HCT116 (cell line): ENCODE results near the gene FBXL2. TPM values are rescaled to one million over a fixed set of nuclear protein-coding genes. Genes with fewer than 3 reads are reported as not detected.

Experiments used
- ATAC-seq: fragments of 200-7000 bp; cut with Tn5 transposase; 2 replicates; pipeline ENCODE4 v1.9.1; 2020; ENCODE audit warnings: mild to moderate bottlenecking, moderate library complexity
- BruUV-seq: library from RNA; stranded (reverse); fragments of 400-500 nt; replicated peaks from 2 replicates; lab custom pipeline; 2021; lab: Mats Ljungman, UMichigan
- CTCF ChIA-PET: fragments of 300-600 bp; sonication (Branson Sonifier 250); formaldehyde crosslinking; loops from one replicate; lab custom pipeline; 2021; ENCODE audit warnings: antibody characterized with exemption; lab: Charles Lee
- POLR2A ChIA-PET: fragments of 300-600, 350-600 bp; sonication (Branson Sonifier 250); formaldehyde crosslinking; loops from one replicate; lab custom pipeline; 2021; ENCODE audit warnings: antibody characterized with exemption; lab: Charles Lee
- RAD21 ChIA-PET, 2 experiments: fragments of 300-600 bp; sonication (Branson Sonifier 250); formaldehyde crosslinking; loops; one replicate each; lab custom pipeline; 2023; ENCODE audit warnings: low total read pairs in 2 of 2; ENCODE audit not compliant: uncharacterized antibody in 2 of 2, unreplicated experiment in 2 of 2, low non-redundant PET in 1 of 2; lab: Charles Lee
- DNase-seq: peaks from one replicate; pipeline ENCODE4 v3.0.0-alpha.2; 2010; ENCODE audit warnings: low read depth, low spot score
- H2AFZ ChIP-seq: fragments of 200-600 bp; shearing (Covaris generic), sonication (generic); 2 replicates; pipeline ENCODE4 v1.6.1; 2017; ENCODE audit warnings: low read depth, mixed run types, mixed read lengths, antibody characterized with exemption, low read length; ENCODE audit not compliant: poor library complexity, severe bottlenecking
- H3K27ac ChIP-seq: 2 replicates; pipeline ENCODE4 v1.5.1; 2012; ENCODE audit warnings: low read depth, low read length
- H3K27me3 ChIP-seq: fragments of 200-600 bp; sonication (generic); 2 replicates; pipeline ENCODE4 v1.6.1; 2016; ENCODE audit warnings: mixed run types, low read length, mixed read lengths; ENCODE audit not compliant: insufficient read depth
- H3K36me3 ChIP-seq, 2 experiments: fragments of 200-500 bp in 1 of 2; fragments of 200-600 bp in 1 of 2; sonication (Bioruptor generic) in 1 of 2; sonication (generic) in 1 of 2; 2 replicates each; pipeline versions ENCODE4 v1.5.1 to v1.6.1; 2014 to 2016; ENCODE audit warnings: low read length in 2 of 2, inconsistent platforms in 1 of 2, mixed read lengths in 1 of 2, mixed run types in 1 of 2; ENCODE audit not compliant: insufficient read depth in 2 of 2, control insufficient read depth in 1 of 2
- H3K4me1 ChIP-seq, 2 experiments: fragments of 200-600 bp in 1 of 2; sonication (generic) in 1 of 2; 2 replicates each; pipeline versions ENCODE4 v1.5.1 to v1.6.1; 2012 to 2017; ENCODE audit warnings: low read length in 2 of 2, inconsistent platforms in 1 of 2, mild to moderate bottlenecking in 1 of 2, mixed read lengths in 1 of 2, mixed run types in 1 of 2, moderate library complexity in 1 of 2; ENCODE audit not compliant: insufficient read depth in 2 of 2, control insufficient read depth in 1 of 2
- H3K4me2 ChIP-seq: fragments of 200-600 bp; sonication (generic); 2 replicates; pipeline ENCODE4 v1.6.1; 2017; ENCODE audit warnings: mixed run types, low read length, mixed read lengths
- H3K4me3 ChIP-seq, 2 experiments: fragments of 200-600 bp in 1 of 2; sonication (generic) in 1 of 2; replicated peaks in 1 of 2; 2 replicates each; pipeline ENCODE4 v1.5.1; 2011 to 2016; ENCODE audit warnings: low read length in 2 of 2, control low read depth in 1 of 2, low read depth in 1 of 2, mild to moderate bottlenecking in 1 of 2, mixed read lengths in 1 of 2, mixed run types in 1 of 2
- H3K79me2 ChIP-seq: fragments of 200-600 bp; sonication (generic); 2 replicates; pipeline ENCODE4 v1.6.1; 2017; ENCODE audit warnings: mild to moderate bottlenecking, mixed run types, low read length, moderate library complexity, mixed read lengths; ENCODE audit not compliant: insufficient read depth
- H3K9ac ChIP-seq: fragments of 200-600 bp; sonication (generic); 2 replicates; pipeline ENCODE4 v1.6.1; 2016; ENCODE audit warnings: low read length, mixed read lengths
- H3K9me2 ChIP-seq: fragments of 200-600 bp; sonication (generic), shearing (Covaris generic); 2 replicates; pipeline ENCODE4 v1.6.1; 2017; ENCODE audit warnings: mixed run types, mild to moderate bottlenecking, moderate library complexity; ENCODE audit not compliant: insufficient read depth
- H3K9me3 ChIP-seq, 2 experiments: fragments of 200-500 bp in 1 of 2; fragments of 200-600 bp in 1 of 2; sonication (Bioruptor generic) in 1 of 2; sonication (generic) in 1 of 2; 2 replicates each; pipeline ENCODE4 v1.6.1; 2014 to 2017; ENCODE audit warnings: low read length in 2 of 2, mixed read lengths in 2 of 2, inconsistent platforms in 1 of 2, low read depth in 1 of 2, mild to moderate bottlenecking in 1 of 2, mixed run types in 1 of 2, moderate library complexity in 1 of 2; ENCODE audit not compliant: control insufficient read depth in 1 of 2, insufficient read depth in 1 of 2
- H4K20me1 ChIP-seq: fragments of 200-600 bp; sonication (generic), shearing (Covaris generic); 2 replicates; pipeline ENCODE4 v1.6.1; 2017; ENCODE audit warnings: mixed run types, mild to moderate bottlenecking, moderate library complexity; ENCODE audit not compliant: insufficient read depth
- CEBPB ChIP-seq: IDR thresholded peaks from 2 replicates; pipeline ENCODE4 v1.6.1; 2012; ENCODE audit warnings: low read depth
- EGR1 ChIP-seq: IDR thresholded peaks from 2 replicates; pipeline ENCODE4 v1.6.1; 2012; ENCODE audit warnings: low read depth
- ELF1 ChIP-seq: IDR thresholded peaks from 2 replicates; pipeline ENCODE4 v1.6.1; 2012; ENCODE audit warnings: low read depth, borderline replicate concordance
- EZH2 ChIP-seq: fragments of 200-600 bp; sonication (generic); IDR thresholded peaks from 2 replicates; pipeline ENCODE4 v1.6.1; 2017; ENCODE audit warnings: antibody characterized with exemption, mixed run types
- EZH2phosphoT487 ChIP-seq: fragments of 200-600 bp; IDR thresholded peaks from 2 replicates; pipeline ENCODE4 v1.6.1; 2018; ENCODE audit warnings: antibody characterized with exemption, borderline replicate concordance
- JUND ChIP-seq: IDR thresholded peaks from 2 replicates; pipeline ENCODE4 v1.6.1; 2012
- POLR2A ChIP-seq: IDR thresholded peaks from 2 replicates; pipeline ENCODE4 v1.7.0; 2011; ENCODE audit warnings: borderline replicate concordance; ENCODE audit not compliant: insufficient read depth, insufficient read length; ENCODE audit errors: extremely low read depth
- POLR2AphosphoS5 ChIP-seq: IDR thresholded peaks from 2 replicates; pipeline ENCODE4 v1.6.1; 2011; ENCODE audit warnings: mild to moderate bottlenecking, low read depth, low read length, moderate library complexity
- SIN3A ChIP-seq: IDR thresholded peaks from 2 replicates; pipeline ENCODE4 v1.6.1; 2012; ENCODE audit warnings: low read depth
- SP1 ChIP-seq: IDR thresholded peaks from 2 replicates; pipeline ENCODE4 v1.6.1; 2012; ENCODE audit warnings: low read depth
- SRF ChIP-seq: IDR thresholded peaks from 2 replicates; pipeline ENCODE4 v1.6.1; 2012; ENCODE audit warnings: low read depth
- TCF7L2 ChIP-seq: IDR thresholded peaks from 2 replicates; pipeline ENCODE4 v1.7.0; 2011; ENCODE audit warnings: borderline replicate concordance, inconsistent platforms; ENCODE audit not compliant: insufficient read depth, insufficient read length; ENCODE audit errors: extremely low read depth
- YY1 ChIP-seq: IDR thresholded peaks from 2 replicates; pipeline ENCODE4 v1.6.1; 2011; ENCODE audit warnings: low read length, low read depth, moderate library complexity, mild to moderate bottlenecking; ENCODE audit not compliant: insufficient replicate concordance; ENCODE audit errors: extremely low read depth
- ZFX ChIP-seq: fragments of 450-650 bp; IDR thresholded peaks from 2 replicates; pipeline ENCODE4 v1.6.1; 2017
- intact Hi-C: fragments of 100-400 bp; cut with micrococcal nuclease; formaldehyde crosslinking; loops from 2 replicates; pipeline ENCODE4 v1.10.0; 2022
- total RNA-seq: library from RNA; stranded (reverse); gene quantifications from one replicate; pipeline ENCODE4 v1.2.1, GENCODE V29; 2021; ENCODE audit not compliant: unreplicated experiment
- TF ChIP-seq, protein P1 (sequence below), 3 experiments: fragments of 200-600 bp in 1 of 3; sonication (generic) in 1 of 3; IDR thresholded peaks in 2 of 3; conservative IDR thresholded peaks in 1 of 3; 2 replicates each; pipeline ENCODE4 v1.5.1; 2012 to 2017; ENCODE audit warnings: low read depth in 2 of 3, low read length in 2 of 3, antibody characterized with exemption in 1 of 3, borderline replicate concordance in 1 of 3, control low read depth in 1 of 3, mild to moderate bottlenecking in 1 of 3, mixed read lengths in 1 of 3, mixed run types in 1 of 3, moderate library complexity in 1 of 3; ENCODE audit not compliant: insufficient read depth in 1 of 3
- TF ChIP-seq, protein P2 (sequence below): IDR thresholded peaks from 2 replicates; pipeline ENCODE4 v1.6.1; 2012
- TF ChIP-seq, protein P3 (sequence below): IDR thresholded peaks from 2 replicates; pipeline ENCODE4 v1.6.1; 2012
- TF ChIP-seq, protein P4 (sequence below): IDR thresholded peaks from 2 replicates; pipeline ENCODE4 v1.6.1; 2012; ENCODE audit warnings: low read depth
- TF ChIP-seq, protein P5 (sequence below): IDR thresholded peaks from 2 replicates; pipeline ENCODE4 v1.6.1; 2011; ENCODE audit warnings: mild to moderate bottlenecking, low read length, moderate library complexity; ENCODE audit not compliant: insufficient replicate concordance; ENCODE audit errors: extremely low read depth

The FBXL2 gene
- total RNA-seq, 1 experiment from 2014 or later = 12.8 TPM

DNA sequence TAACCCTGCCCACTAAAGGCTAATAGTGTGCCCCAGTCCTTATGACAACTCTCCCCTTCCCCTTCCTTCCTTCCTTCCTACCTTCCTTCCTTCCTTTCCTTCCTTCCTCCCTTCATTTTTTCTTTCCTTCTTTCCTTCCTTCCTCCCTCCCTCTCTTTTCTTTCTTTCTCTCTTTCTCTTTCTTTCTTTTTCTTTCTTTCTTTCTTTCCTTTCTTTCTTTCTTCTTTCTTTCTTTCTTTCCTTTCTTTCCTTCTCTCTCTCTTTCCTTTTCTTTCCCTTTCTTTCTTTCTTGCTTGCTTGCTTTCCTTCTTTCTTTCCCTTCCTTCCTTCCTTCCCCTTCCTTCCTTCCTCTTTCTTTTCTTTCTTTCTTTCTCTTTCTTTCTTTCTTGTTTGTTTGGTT is 30.5 kb upstream of the FBXL2 start:
- Histone ChIP-seq H4K20me1 (no peaks in the 10 kb centered on the region), H3K27me3 (no peaks in the 10 kb centered on the region), H3K9me2 (no peaks in the 10 kb centered on the region), H3K27ac (no peak overlapping the region), H3K9ac (no peak overlapping the region), H2AFZ (no peak overlapping the region), H3K4me1 (no peaks in the 10 kb centered on the region), H3K9me3 (no peaks in the 10 kb centered on the region)
- POLR2A ChIA-PET = no interaction called here
- no peak for ATAC-seq
- intact Hi-C loops = no loop called here
- RAD21 ChIA-PET = no interaction called here
- BruUV-seq = no TSS peak
- CTCF ChIA-PET = no interaction called here
- TF ChIP-seq, protein P1, sequence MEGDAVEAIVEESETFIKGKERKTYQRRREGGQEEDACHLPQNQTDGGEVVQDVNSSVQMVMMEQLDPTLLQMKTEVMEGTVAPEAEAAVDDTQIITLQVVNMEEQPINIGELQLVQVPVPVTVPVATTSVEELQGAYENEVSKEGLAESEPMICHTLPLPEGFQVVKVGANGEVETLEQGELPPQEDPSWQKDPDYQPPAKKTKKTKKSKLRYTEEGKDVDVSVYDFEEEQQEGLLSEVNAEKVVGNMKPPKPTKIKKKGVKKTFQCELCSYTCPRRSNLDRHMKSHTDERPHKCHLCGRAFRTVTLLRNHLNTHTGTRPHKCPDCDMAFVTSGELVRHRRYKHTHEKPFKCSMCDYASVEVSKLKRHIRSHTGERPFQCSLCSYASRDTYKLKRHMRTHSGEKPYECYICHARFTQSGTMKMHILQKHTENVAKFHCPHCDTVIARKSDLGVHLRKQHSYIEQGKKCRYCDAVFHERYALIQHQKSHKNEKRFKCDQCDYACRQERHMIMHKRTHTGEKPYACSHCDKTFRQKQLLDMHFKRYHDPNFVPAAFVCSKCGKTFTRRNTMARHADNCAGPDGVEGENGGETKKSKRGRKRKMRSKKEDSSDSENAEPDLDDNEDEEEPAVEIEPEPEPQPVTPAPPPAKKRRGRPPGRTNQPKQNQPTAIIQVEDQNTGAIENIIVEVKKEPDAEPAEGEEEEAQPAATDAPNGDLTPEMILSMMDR (IDR thresholded peaks at IDR 0.05 in 2 of 3, conservative IDR thresholded peaks at IDR 0.05 in 1 of 3; ENCODE audit: borderline replicate concordance in 1 of 3, insufficient read depth in 1 of 3, low read depth in 2 of 3, low read length in 2 of 3) = no peak
- TF ChIP-seq, protein P2, sequence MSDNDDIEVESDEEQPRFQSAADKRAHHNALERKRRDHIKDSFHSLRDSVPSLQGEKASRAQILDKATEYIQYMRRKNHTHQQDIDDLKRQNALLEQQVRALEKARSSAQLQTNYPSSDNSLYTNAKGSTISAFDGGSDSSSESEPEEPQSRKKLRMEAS = no peak
- TF ChIP-seq EGR1 = no peak
- TF ChIP-seq, protein P3, sequence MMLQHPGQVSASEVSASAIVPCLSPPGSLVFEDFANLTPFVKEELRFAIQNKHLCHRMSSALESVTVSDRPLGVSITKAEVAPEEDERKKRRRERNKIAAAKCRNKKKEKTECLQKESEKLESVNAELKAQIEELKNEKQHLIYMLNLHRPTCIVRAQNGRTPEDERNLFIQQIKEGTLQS = no peak
- TF ChIP-seq, protein P4, sequence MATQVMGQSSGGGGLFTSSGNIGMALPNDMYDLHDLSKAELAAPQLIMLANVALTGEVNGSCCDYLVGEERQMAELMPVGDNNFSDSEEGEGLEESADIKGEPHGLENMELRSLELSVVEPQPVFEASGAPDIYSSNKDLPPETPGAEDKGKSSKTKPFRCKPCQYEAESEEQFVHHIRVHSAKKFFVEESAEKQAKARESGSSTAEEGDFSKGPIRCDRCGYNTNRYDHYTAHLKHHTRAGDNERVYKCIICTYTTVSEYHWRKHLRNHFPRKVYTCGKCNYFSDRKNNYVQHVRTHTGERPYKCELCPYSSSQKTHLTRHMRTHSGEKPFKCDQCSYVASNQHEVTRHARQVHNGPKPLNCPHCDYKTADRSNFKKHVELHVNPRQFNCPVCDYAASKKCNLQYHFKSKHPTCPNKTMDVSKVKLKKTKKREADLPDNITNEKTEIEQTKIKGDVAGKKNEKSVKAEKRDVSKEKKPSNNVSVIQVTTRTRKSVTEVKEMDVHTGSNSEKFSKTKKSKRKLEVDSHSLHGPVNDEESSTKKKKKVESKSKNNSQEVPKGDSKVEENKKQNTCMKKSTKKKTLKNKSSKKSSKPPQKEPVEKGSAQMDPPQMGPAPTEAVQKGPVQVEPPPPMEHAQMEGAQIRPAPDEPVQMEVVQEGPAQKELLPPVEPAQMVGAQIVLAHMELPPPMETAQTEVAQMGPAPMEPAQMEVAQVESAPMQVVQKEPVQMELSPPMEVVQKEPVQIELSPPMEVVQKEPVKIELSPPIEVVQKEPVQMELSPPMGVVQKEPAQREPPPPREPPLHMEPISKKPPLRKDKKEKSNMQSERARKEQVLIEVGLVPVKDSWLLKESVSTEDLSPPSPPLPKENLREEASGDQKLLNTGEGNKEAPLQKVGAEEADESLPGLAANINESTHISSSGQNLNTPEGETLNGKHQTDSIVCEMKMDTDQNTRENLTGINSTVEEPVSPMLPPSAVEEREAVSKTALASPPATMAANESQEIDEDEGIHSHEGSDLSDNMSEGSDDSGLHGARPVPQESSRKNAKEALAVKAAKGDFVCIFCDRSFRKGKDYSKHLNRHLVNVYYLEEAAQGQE = no peak
- TF ChIP-seq JUND = no peak
- no peak for TF ChIP-seq POLR2A
- TF ChIP-seq SP1 = no peak
- TF ChIP-seq, protein P5, sequence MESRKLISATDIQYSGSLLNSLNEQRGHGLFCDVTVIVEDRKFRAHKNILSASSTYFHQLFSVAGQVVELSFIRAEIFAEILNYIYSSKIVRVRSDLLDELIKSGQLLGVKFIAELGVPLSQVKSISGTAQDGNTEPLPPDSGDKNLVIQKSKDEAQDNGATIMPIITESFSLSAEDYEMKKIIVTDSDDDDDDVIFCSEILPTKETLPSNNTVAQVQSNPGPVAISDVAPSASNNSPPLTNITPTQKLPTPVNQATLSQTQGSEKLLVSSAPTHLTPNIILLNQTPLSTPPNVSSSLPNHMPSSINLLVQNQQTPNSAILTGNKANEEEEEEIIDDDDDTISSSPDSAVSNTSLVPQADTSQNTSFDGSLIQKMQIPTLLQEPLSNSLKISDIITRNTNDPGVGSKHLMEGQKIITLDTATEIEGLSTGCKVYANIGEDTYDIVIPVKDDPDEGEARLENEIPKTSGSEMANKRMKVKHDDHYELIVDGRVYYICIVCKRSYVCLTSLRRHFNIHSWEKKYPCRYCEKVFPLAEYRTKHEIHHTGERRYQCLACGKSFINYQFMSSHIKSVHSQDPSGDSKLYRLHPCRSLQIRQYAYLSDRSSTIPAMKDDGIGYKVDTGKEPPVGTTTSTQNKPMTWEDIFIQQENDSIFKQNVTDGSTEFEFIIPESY = no peak
- no peak for TF ChIP-seq ZFX
- TF ChIP-seq TCF7L2 = no peak
- TF ChIP-seq CEBPB = no peak
- TF ChIP-seq EZH2 = no peak
- no peak for TF ChIP-seq SRF
- no peak for TF ChIP-seq SIN3A
- TF ChIP-seq YY1 = no peak
- TF ChIP-seq ELF1 = no peak
- TF ChIP-seq POLR2AphosphoS5 = no peak
- TF ChIP-seq EZH2phosphoT487 = no peak
- TF ChIP-seq, all 23 proteins: peak for 0
- no peak for DNase-seq
- no peaks in the 10 kb centered on the region for H3K36me3 ChIP-seq
- H3K4me2 ChIP-seq = no peak overlapping the region
- H3K4me3 ChIP-seq = no peak overlapping the region
- H3K79me2 ChIP-seq = no peaks in the 10 kb centered on the region
